Activated CD4-positive, alpha-beta T cell treated with anti-CD3 and anti-CD28 coated beads, Interleukin-2, amount 10 ng/mL, durations not matched to agents 7 days and 5 days (primary cell): ENCODE data around the gene LAD1. TPM values are rescaled to one million over a fixed set of nuclear protein-coding genes. Genes with fewer than 3 reads are reported as not detected.
A peak's percentile ranks its signal among the peaks of the same experiment; 100 is the strongest.

ENCODE experiments used
- CTCF ChIA-PET: fragments of 350-600 bp; sonication (Branson Sonifier 250); formaldehyde crosslinking; loops from one replicate; lab custom pipeline; 2021; ENCODE audit warnings: antibody characterized with exemption; lab: Charles Lee
- POLR2A ChIA-PET: fragments of 350-600 bp; sonication (Branson Sonifier 250); formaldehyde crosslinking; loops from one replicate; lab custom pipeline; 2021; ENCODE audit warnings: antibody characterized with exemption; lab: Charles Lee
- DNase-seq: peaks from one replicate; pipeline ENCODE4 v3.0.0-alpha.2; 2020
- H3K27ac Mint-ChIP-seq: one replicate; pipeline ENCODE4 v1.8.0; 2021; ENCODE audit warnings: mild to moderate bottlenecking, moderate library complexity, mixed read lengths
- H3K27me3 Mint-ChIP-seq: one replicate; pipeline ENCODE4 v1.8.0; 2021; ENCODE audit warnings: mixed read lengths
- H3K36me3 Mint-ChIP-seq: one replicate; pipeline ENCODE4 v1.8.0; 2021; ENCODE audit warnings: low read depth, mixed read lengths
- H3K4me1 Mint-ChIP-seq: one replicate; pipeline ENCODE4 v1.8.0; 2021; ENCODE audit warnings: mixed read lengths
- H3K4me3 Mint-ChIP-seq: one replicate; pipeline ENCODE4 v1.8.0; 2021; ENCODE audit warnings: mild to moderate bottlenecking, moderate library complexity, mixed read lengths
- H3K9me3 Mint-ChIP-seq: one replicate; pipeline ENCODE4 v1.8.0; 2021; ENCODE audit warnings: mixed read lengths
- total RNA-seq, 2 experiments: library from RNA; stranded (reverse); gene quantifications; one replicate each; pipeline ENCODE4 v1.2.3, GENCODE V29; 2021

LAD1 gene
- total RNA-seq, 2 experiments from 2014 or later, result not detected

- ChIA-PET CTCF (no interaction called here), POLR2A (no interaction called here)
- Mint-ChIP-seq H3K27ac (no peak overlapping the region), H3K27me3 (no peaks in the 10 kb centered on the region), H3K9me3 (no peaks in the 10 kb centered on the region), H3K4me1 (no peaks in the 10 kb centered on the region), H3K4me3 (no peak overlapping the region), H3K36me3 (no peaks in the 10 kb centered on the region)
- DNase-seq, result no peak
Observed at GRCh38 chr1:201409440-201409839, 10.3 kb upstream of the LAD1 start.

- no peak overlapping the region for H3K4me3 Mint-ChIP-seq
- no peaks in the 10 kb centered on the region for H3K36me3 Mint-ChIP-seq
- H3K27me3 Mint-ChIP-seq, result no peaks in the 10 kb centered on the region
- no peak overlapping the region for H3K27ac Mint-ChIP-seq
- H3K4me1 Mint-ChIP-seq, result no peaks in the 10 kb centered on the region
- CTCF ChIA-PET, result interaction anchor here (0.6 to 0.8 kb wide), 2 partner anchors 27 to 613 kb away, joined by 3 to 4 read pairs; no protein-coding TSS in a partner anchor
- DNase-seq, result no peak
- H3K9me3 Mint-ChIP-seq, result no peaks in the 10 kb centered on the region
- POLR2A ChIA-PET, result no interaction called here
Observed at GRCh38 chr1:201408834-201409200, 9.7 kb upstream of the LAD1 start.

- Mint-ChIP-seq H3K27ac (no peak overlapping the region), H3K36me3 (no peaks in the 10 kb centered on the region), H3K27me3 (no peaks in the 10 kb centered on the region), H3K4me1 (no peaks in the 10 kb centered on the region), H3K4me3 (no peak overlapping the region), H3K9me3 (no peaks in the 10 kb centered on the region)
- POLR2A ChIA-PET, result no interaction called here
- CTCF ChIA-PET, result interaction anchor here (0.6 to 0.8 kb wide), 2 partner anchors 27 to 612 kb away, joined by 3 to 4 read pairs; no protein-coding TSS in a partner anchor
- peak; percentile 74 for DNase-seq
Observed at GRCh38 chr1:201408176-201408833, 9.2 kb upstream of the LAD1 start.

GRCh38 chr1:201406831-201407406 is 7.8 kb upstream of the LAD1 start:
- H3K27me3 Mint-ChIP-seq, result no peaks in the 10 kb centered on the region
- CTCF ChIA-PET, result interaction anchor here (1.3 kb wide), 1 partner anchor 28 kb away, joined by 3 read pairs; no protein-coding TSS in a partner anchor
- DNase-seq, result no peak

GRCh38 chr1:201405484-201405831 is 6.3 kb upstream of the LAD1 start:
- ChIA-PET POLR2A (no interaction called here), CTCF (interaction anchor here (0.9 to 1.8 kb wide), 3 partner anchors 13 to 269 kb away, joined by 3 to 4 read pairs (median 3); no protein-coding TSS in a partner anchor)
- DNase-seq, result no peak
- no peaks in the 10 kb centered on the region for H3K4me1 Mint-ChIP-seq
- peaks cover 6% of the 10 kb centered on the region for H3K27me3 Mint-ChIP-seq
- H3K4me3 Mint-ChIP-seq, result no peak overlapping the region
- no peaks in the 10 kb centered on the region for H3K36me3 Mint-ChIP-seq
- no peak overlapping the region for H3K27ac Mint-ChIP-seq
- H3K9me3 Mint-ChIP-seq, result no peaks in the 10 kb centered on the region

More at GRCh38 chr1:201406831-201407406, 7.8 kb upstream of the LAD1 start:
- no peaks in the 10 kb centered on the region for H3K4me1 Mint-ChIP-seq
- no peak overlapping the region for H3K27ac Mint-ChIP-seq
- H3K4me3 Mint-ChIP-seq, result no peak overlapping the region
- no peaks in the 10 kb centered on the region for H3K9me3 Mint-ChIP-seq
- H3K36me3 Mint-ChIP-seq, result no peaks in the 10 kb centered on the region
- POLR2A ChIA-PET, result interaction anchor here (0.7 kb wide), 1 partner anchor 72 kb away, joined by 4 read pairs; no protein-coding TSS in a partner anchor

- ChIA-PET POLR2A (no interaction called here), CTCF (interaction anchor here (0.9 to 1.8 kb wide), 2 partner anchors 13 to 269 kb away, joined by 3 to 4 read pairs; no protein-coding TSS in a partner anchor)
- no peak overlapping the region for H3K27ac Mint-ChIP-seq
- no peaks in the 10 kb centered on the region for H3K36me3 Mint-ChIP-seq
- no peak overlapping the region for H3K4me3 Mint-ChIP-seq
- no peaks in the 10 kb centered on the region for H3K9me3 Mint-ChIP-seq
- no peaks in the 10 kb centered on the region for H3K4me1 Mint-ChIP-seq
- DNase-seq, result no peak
- H3K27me3 Mint-ChIP-seq, result peaks cover 12% of the 10 kb centered on the region
Observed at GRCh38 chr1:201404722-201405483, 5.8 kb upstream of the LAD1 start.

GRCh38 chr1:201404055-201404454 is 4.9 kb upstream of the LAD1 start:
- no peaks in the 10 kb centered on the region for H3K4me1 Mint-ChIP-seq
- H3K9me3 Mint-ChIP-seq, result no peaks in the 10 kb centered on the region
- H3K36me3 Mint-ChIP-seq, result no peaks in the 10 kb centered on the region
- no peak overlapping the region for H3K27ac Mint-ChIP-seq
- POLR2A ChIA-PET, result no interaction called here
- no peak overlapping the region for H3K4me3 Mint-ChIP-seq
- CTCF ChIA-PET, result interaction anchor here (1.8 kb wide), 1 partner anchor 14 kb away, joined by 4 read pairs; no protein-coding TSS in a partner anchor
- DNase-seq, result no peak
- peaks cover 15% of the 10 kb centered on the region for H3K27me3 Mint-ChIP-seq

- no peaks in the 10 kb centered on the region for H3K36me3 Mint-ChIP-seq
- ChIA-PET CTCF (no interaction called here), POLR2A (no interaction called here)
- no peaks in the 10 kb centered on the region for H3K4me1 Mint-ChIP-seq
- no peak overlapping the region for H3K4me3 Mint-ChIP-seq
- no peak for DNase-seq
- no peak overlapping the region for H3K27ac Mint-ChIP-seq
- H3K9me3 Mint-ChIP-seq, result no peaks in the 10 kb centered on the region
- peaks cover 21% of the 10 kb centered on the region for H3K27me3 Mint-ChIP-seq
Observed at GRCh38 chr1:201403359-201403758, 4.2 kb upstream of the LAD1 start.

GRCh38 chr1:201401700-201402099 is 2.6 kb upstream of the LAD1 start:
- no peak for DNase-seq
- ChIA-PET POLR2A (no interaction called here), CTCF (interaction anchor here (0.8 kb wide), 1 partner anchor 16 kb away, joined by 3 read pairs; no protein-coding TSS in a partner anchor)
- no peaks in the 10 kb centered on the region for H3K36me3 Mint-ChIP-seq
- H3K27me3 Mint-ChIP-seq, result peaks cover 31% of the 10 kb centered on the region
- H3K27ac Mint-ChIP-seq, result no peak overlapping the region
- no peak overlapping the region for H3K4me3 Mint-ChIP-seq
- no peaks in the 10 kb centered on the region for H3K9me3 Mint-ChIP-seq
- H3K4me1 Mint-ChIP-seq, result no peaks in the 10 kb centered on the region

GRCh38 chr1:201400852-201401230 is 1.7 kb upstream of the LAD1 start:
- no peak overlapping the region for H3K27ac Mint-ChIP-seq

GRCh38 chr1:201400212-201400851 is 1.2 kb upstream of the LAD1 start:
- Mint-ChIP-seq H3K4me3 (no peak overlapping the region), H3K27ac (no peak overlapping the region), H3K4me1 (no peaks in the 10 kb centered on the region), H3K9me3 (no peaks in the 10 kb centered on the region), H3K27me3 (peaks cover 40% of the 10 kb centered on the region), H3K36me3 (no peaks in the 10 kb centered on the region)
- ChIA-PET CTCF (no interaction called here), POLR2A (interaction anchor here (0.7 kb wide), 1 partner anchor 10 kb away, joined by 3 read pairs; no protein-coding TSS in a partner anchor)
- no peak for DNase-seq

More at GRCh38 chr1:201400852-201401230, 1.7 kb upstream of the LAD1 start:
- CTCF ChIA-PET, result interaction anchor here (0.8 kb wide), 1 partner anchor 17 kb away, joined by 3 read pairs; no protein-coding TSS in a partner anchor
- Mint-ChIP-seq H3K9me3 (no peaks in the 10 kb centered on the region), H3K4me3 (no peak overlapping the region), H3K36me3 (no peaks in the 10 kb centered on the region), H3K27me3 (peaks cover 37% of the 10 kb centered on the region), H3K4me1 (no peaks in the 10 kb centered on the region)
- DNase-seq, result no peak
- POLR2A ChIA-PET, result no interaction called here

GRCh38 chr1:201399352-201400126 is 415 bp upstream of the LAD1 start:
- CTCF ChIA-PET, result no interaction called here
- no peak for DNase-seq
- Mint-ChIP-seq H3K27me3 (peaks cover 40% of the 10 kb centered on the region), H3K9me3 (no peaks in the 10 kb centered on the region), H3K4me1 (no peaks in the 10 kb centered on the region), H3K27ac (no peak overlapping the region), H3K4me3 (no peak overlapping the region), H3K36me3 (no peaks in the 10 kb centered on the region)
- POLR2A ChIA-PET, result interaction anchor here (0.7 kb wide), 1 partner anchor 11 kb away, joined by 3 read pairs; no protein-coding TSS in a partner anchor
